Left ventricle myocardium inferior (tissue), 1 donor: Measurements from ENCODE around the gene TMEM144. TPM values are rescaled to one million over a fixed set of nuclear protein-coding genes. Genes with fewer than 3 reads are reported as not detected.

ENCODE experiments used
- DNase-seq: peaks from one replicate; pipeline ENCODE4 v3.0.0-alpha.2; 2020
- H3K27ac ChIP-seq: fragments of 200-600 bp; replicated peaks from 2 replicates; pipeline ENCODE4 v1.8.0; 2021
- H3K27me3 ChIP-seq: fragments of 200-600 bp; 2 replicates; pipeline ENCODE4 v1.8.0; 2021; ENCODE audit warnings: low read depth
- H3K36me3 ChIP-seq: fragments of 200-600 bp; 2 replicates; pipeline ENCODE4 v1.8.0; 2021
- H3K4me1 ChIP-seq: fragments of 200-600 bp; 2 replicates; pipeline ENCODE4 v1.8.0; 2021
- H3K4me3 ChIP-seq: fragments of 200-600 bp; 2 replicates; pipeline ENCODE4 v1.8.0; 2021; ENCODE audit warnings: mild to moderate bottlenecking, moderate library complexity
- H3K9me3 ChIP-seq: fragments of 200-600 bp; replicated peaks from 2 replicates; pipeline ENCODE4 v1.8.0; 2021
- intact Hi-C: fragments of 100-400 bp; cut with micrococcal nuclease; formaldehyde crosslinking; loops from one replicate; pipeline ENCODE4 v1.11.0; 2022
- total RNA-seq: library from RNA; stranded (reverse); fragmentation: NEBNext Ultra II Directional; extraction: Animal tissue kit (Norgen Biotek cat#: 25700); gene quantifications from one replicate; pipeline ENCODE4 v1.2.1, GENCODE V29; 2021
- TF ChIP-seq, protein P1 (sequence below): fragments of 200-600 bp; IDR thresholded peaks from 2 replicates; pipeline ENCODE4 v1.8.0; 2021; ENCODE audit warnings: antibody characterized with exemption, mild to moderate bottlenecking, borderline replicate concordance
- donor health status: DM: no; HTN: yes; CAD: no; lungs with severe emphysema.

Gene TMEM144
- total RNA-seq, 1 donor from 2014 or later: 11.4 TPM

DNA sequence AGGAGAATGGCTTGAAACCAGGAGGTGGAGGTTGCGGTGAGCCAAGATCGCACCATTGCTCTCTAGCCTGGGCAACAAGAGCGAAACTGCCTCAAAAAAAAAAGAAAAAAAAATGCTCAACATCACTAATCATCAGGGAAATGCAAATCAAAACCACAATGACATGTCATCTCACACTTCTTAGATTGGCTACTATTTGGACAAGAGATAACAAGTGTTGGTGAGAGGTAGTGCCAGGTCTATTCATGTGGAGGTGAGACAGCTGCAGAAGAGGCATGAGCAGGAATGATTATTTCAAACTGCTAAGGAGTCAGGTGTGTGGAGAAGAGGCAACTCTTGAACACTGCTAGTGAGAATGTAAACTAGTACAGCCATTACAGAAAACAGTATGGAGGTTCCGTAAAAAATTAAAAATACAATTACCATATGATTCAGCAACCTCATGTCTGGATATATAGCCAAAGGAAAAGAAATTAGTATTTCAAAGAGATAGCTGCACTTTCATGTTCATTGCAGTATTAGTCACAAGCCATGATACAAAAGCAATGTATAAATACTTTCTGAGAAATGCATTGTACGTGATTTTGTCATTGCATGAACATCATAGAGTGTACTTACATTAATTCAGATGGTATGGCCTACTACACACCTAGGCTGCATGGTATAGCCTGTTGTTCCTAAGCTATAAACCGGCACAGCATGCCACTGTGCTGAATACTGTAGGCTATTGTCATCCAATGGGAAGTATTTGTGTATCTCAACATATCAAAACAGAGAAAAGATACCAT lies 75.3 kb downstream of the TMEM144 start:
- intact Hi-C loops: no loop called here
- Histone ChIP-seq H3K9me3 (no peaks in the 10 kb centered on the region), H3K27me3 (peaks cover 3% of the 10 kb centered on the region), H3K4me3 (no peak overlapping the region), H3K36me3 (no peaks in the 10 kb centered on the region), H3K4me1 (no peaks in the 10 kb centered on the region), H3K27ac (no peak overlapping the region)
- no peak for DNase-seq
- TF ChIP-seq, protein P1, sequence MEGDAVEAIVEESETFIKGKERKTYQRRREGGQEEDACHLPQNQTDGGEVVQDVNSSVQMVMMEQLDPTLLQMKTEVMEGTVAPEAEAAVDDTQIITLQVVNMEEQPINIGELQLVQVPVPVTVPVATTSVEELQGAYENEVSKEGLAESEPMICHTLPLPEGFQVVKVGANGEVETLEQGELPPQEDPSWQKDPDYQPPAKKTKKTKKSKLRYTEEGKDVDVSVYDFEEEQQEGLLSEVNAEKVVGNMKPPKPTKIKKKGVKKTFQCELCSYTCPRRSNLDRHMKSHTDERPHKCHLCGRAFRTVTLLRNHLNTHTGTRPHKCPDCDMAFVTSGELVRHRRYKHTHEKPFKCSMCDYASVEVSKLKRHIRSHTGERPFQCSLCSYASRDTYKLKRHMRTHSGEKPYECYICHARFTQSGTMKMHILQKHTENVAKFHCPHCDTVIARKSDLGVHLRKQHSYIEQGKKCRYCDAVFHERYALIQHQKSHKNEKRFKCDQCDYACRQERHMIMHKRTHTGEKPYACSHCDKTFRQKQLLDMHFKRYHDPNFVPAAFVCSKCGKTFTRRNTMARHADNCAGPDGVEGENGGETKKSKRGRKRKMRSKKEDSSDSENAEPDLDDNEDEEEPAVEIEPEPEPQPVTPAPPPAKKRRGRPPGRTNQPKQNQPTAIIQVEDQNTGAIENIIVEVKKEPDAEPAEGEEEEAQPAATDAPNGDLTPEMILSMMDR: no peak

DNA sequence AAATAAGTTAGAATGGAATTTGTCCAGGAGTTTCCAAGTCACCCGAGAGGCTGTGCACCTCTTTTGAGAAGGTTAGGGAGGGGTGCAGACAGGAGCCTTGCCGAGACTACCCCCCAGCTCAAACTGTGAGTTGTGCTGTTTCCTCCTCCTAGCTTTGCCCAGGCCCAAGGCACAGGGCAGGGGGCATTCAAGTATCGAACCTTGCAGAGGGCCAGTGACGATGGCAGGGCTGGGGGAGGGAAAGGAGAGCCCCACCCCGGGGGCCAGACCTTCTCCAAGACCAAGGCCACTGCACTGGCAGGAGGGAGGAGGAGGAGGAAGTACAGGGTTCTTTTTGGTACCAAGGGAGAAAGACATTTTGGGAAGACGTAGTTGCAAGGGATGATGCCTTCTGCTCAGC lies 80.6 kb downstream of the TMEM144 start:
- H3K27me3 ChIP-seq: peaks cover 21% of the 10 kb centered on the region
- DNase-seq: no peak
- TF ChIP-seq, protein P1: no peak
- no peaks in the 10 kb centered on the region for H3K4me1 ChIP-seq
- no peak overlapping the region for H3K27ac ChIP-seq
- H3K9me3 ChIP-seq: peaks cover 22% of the 10 kb centered on the region
- H3K4me3 ChIP-seq: no peak overlapping the region
- H3K36me3 ChIP-seq: no peaks in the 10 kb centered on the region
- intact Hi-C loops: no loop called here

- intact Hi-C loops: no loop called here
- TF ChIP-seq, protein P1: no peak
- DNase-seq: no peak
- Histone ChIP-seq H3K9me3 (peaks cover 22% of the 10 kb centered on the region), H3K36me3 (no peaks in the 10 kb centered on the region), H3K27ac (no peak overlapping the region), H3K4me1 (no peaks in the 10 kb centered on the region), H3K27me3 (peaks cover 21% of the 10 kb centered on the region), H3K4me3 (no peak overlapping the region)
These were observed 81.2 kb downstream of the TMEM144 start for GRCh38 chr4:158291334-158292055.

DNA sequence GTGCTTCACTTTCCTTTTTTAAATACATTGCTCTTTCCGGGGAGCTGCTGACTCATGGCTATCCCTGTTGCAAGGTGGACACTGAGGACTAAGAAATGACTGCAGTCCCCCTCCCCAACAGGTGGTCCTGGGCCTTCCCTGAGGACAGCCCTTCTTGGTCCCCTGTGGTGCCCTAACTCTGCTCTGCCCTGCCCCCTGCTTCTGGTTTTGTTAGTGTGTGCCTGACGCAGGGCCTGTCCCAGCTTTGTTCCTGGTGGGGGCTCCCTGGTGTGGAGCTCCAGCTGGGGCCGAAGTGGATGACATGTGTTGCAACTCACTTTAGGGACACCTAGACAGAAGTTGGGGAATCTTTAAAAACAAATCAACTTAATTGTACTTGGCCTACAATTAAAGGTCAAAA lies 81.9 kb downstream of the TMEM144 start:
- peaks cover 21% of the 10 kb centered on the region for H3K27me3 ChIP-seq
- no peaks in the 10 kb centered on the region for H3K4me1 ChIP-seq
- no peak for DNase-seq
- H3K4me3 ChIP-seq: no peak overlapping the region
- H3K9me3 ChIP-seq: peaks cover 22% of the 10 kb centered on the region
- no peak overlapping the region for H3K27ac ChIP-seq
- H3K36me3 ChIP-seq: no peaks in the 10 kb centered on the region
- TF ChIP-seq, protein P1: no peak
- intact Hi-C loops: no loop called here

DNA sequence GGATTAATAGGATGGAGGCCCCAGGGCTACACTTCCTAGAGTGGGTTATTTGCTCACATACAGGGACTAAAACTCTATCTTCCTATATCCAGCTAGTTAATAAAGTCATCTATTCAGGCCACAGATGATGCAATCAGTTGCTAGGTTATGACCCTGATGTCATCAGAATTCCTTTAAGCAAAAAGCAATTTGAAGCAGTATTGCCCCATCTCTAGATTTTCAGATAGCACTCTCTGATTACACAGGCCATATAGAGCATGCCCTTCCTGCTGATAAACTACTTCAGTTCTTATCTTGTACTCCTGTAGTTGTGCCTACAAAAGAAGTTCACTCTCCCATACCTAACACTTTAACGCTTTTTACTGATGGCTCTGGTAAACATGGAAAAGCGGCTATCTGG lies 84.8 kb downstream of the TMEM144 start:
- H3K9me3 ChIP-seq: peaks cover 22% of the 10 kb centered on the region
- peaks cover 21% of the 10 kb centered on the region for H3K27me3 ChIP-seq
- H3K4me3 ChIP-seq: no peak overlapping the region
- TF ChIP-seq, protein P1: no peak
- H3K36me3 ChIP-seq: no peaks in the 10 kb centered on the region
- DNase-seq: no peak
- H3K27ac ChIP-seq: no peak overlapping the region
- intact Hi-C loops: no loop called here
- no peaks in the 10 kb centered on the region for H3K4me1 ChIP-seq
